ENCODE data around the gene GPA33. TPM values are rescaled to one million over a fixed set of nuclear protein-coding genes. Genes with fewer than 3 reads are reported as not detected.

GPA33 gene
- total RNA-seq, 1 donor from 2014 or later, result 0.74 TPM

- Histone ChIP-seq H3K9me3 (no peaks in the 10 kb centered on the region), H3K36me3 (no peaks in the 10 kb centered on the region), H3K27ac (no peak overlapping the region), H3K27me3 (no peaks in the 10 kb centered on the region), H3K4me3 (no peak overlapping the region), H3K4me1 (no peaks in the 10 kb centered on the region)
- no peak for DNase-seq (ENCODE audit: extremely low spot score in 2 of 2)
- TF ChIP-seq CTCF (IDR thresholded peaks at IDR 0.05), result no peak
- no peak for TF ChIP-seq POLR2A (IDR thresholded peaks at IDR 0.05)
- no peak for TF ChIP-seq POLR2AphosphoS5 (IDR thresholded peaks at IDR 0.05; ENCODE audit: insufficient read depth in 1 of 2, low read depth in 1 of 2)
- intact Hi-C loops (cut with DNase I), result no loop called here
Measured at GRCh38 chr1:167089939-167090313, 251 bp downstream of the GPA33 start.

DNA sequence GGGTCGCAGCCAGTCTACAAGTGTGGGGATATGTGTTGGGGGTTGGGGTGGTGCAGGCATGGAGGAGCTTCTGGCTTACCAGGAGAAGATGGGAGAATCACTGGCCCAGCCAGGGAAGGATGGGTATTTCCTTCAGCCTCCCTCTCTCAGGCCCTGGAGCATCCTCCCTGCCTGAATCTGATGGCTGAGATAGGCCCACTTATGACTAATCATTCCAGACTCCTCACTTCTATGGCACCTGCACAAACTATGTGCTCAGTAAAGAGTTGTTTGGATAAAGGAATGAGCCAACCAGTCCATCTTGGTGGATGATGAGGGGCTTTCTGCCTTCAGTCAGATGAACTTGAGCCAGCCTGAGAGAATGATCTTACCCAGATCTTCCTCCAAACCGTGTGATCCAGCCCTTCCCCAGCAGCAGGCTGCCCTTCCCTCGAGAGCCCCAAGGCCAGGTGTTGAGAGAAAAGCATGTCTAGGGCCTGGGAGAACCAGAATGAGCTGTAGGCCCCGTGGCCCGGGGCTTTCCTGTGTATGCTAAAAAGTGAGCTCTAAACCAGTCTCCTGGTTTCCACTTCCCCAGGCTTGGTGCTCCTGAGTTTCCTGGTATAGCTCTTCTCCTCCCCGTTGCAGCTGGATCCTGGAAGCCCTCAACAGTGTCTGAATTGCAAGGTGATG lies 1.3 kb downstream of the GPA33 start:
- no peaks in the 10 kb centered on the region for H3K4me1 ChIP-seq
- DNase-seq (ENCODE audit: extremely low spot score in 2 of 2), result no peak
- no peaks in the 10 kb centered on the region for H3K27me3 ChIP-seq
- intact Hi-C loops (cut with DNase I), result no loop called here
- no peak for TF ChIP-seq POLR2A (IDR thresholded peaks at IDR 0.05)
- TF ChIP-seq POLR2AphosphoS5 (IDR thresholded peaks at IDR 0.05; ENCODE audit: insufficient read depth in 1 of 2, low read depth in 1 of 2), result no peak
- no peak for TF ChIP-seq CTCF (IDR thresholded peaks at IDR 0.05)
- no peak overlapping the region for H3K4me3 ChIP-seq
- H3K36me3 ChIP-seq, result no peaks in the 10 kb centered on the region
- no peak overlapping the region for H3K27ac ChIP-seq
- no peaks in the 10 kb centered on the region for H3K9me3 ChIP-seq

- DNase-seq (ENCODE audit: extremely low spot score in 2 of 2), result no peak
- no peak for TF ChIP-seq POLR2AphosphoS5 (IDR thresholded peaks at IDR 0.05; ENCODE audit: insufficient read depth in 1 of 2, low read depth in 1 of 2)
- TF ChIP-seq POLR2A (IDR thresholded peaks at IDR 0.05), result no peak
- no peak for TF ChIP-seq CTCF (IDR thresholded peaks at IDR 0.05)
- no peaks in the 10 kb centered on the region for H3K27me3 ChIP-seq
- no peak overlapping the region for H3K27ac ChIP-seq
- H3K36me3 ChIP-seq, result no peaks in the 10 kb centered on the region
- intact Hi-C loops (cut with DNase I), result no loop called here
- no peaks in the 10 kb centered on the region for H3K9me3 ChIP-seq
- no peaks in the 10 kb centered on the region for H3K4me1 ChIP-seq
- no peak overlapping the region for H3K4me3 ChIP-seq
Measured at GRCh38 chr1:167086768-167087167, 3.4 kb downstream of the GPA33 start.

DNA sequence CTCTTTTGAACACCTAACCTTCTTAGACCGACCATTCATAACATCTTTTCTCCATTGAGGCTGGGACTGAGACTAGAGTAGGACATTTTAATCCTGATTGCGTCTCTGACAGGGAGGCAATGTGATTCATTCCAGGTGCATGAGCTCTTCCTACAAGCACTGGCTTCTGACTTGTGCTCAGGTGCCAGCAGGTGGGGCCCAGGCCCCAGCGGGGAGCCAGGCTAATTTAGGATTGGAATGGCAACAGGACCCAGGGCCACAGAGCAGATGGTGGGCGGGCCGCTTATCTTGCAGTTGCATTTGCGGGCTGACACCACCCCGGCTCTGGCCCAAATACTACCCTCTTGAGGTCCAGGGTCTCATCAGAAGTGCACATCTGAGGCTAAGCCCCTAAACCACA lies 4.1 kb downstream of the GPA33 start:
- Histone ChIP-seq H3K27me3 (no peaks in the 10 kb centered on the region), H3K4me3 (no peak overlapping the region), H3K4me1 (no peaks in the 10 kb centered on the region), H3K27ac (no peak overlapping the region), H3K36me3 (no peaks in the 10 kb centered on the region), H3K9me3 (no peaks in the 10 kb centered on the region)
- TF ChIP-seq POLR2A (IDR thresholded peaks at IDR 0.05), result no peak
- no peak for TF ChIP-seq POLR2AphosphoS5 (IDR thresholded peaks at IDR 0.05; ENCODE audit: insufficient read depth in 1 of 2, low read depth in 1 of 2)
- no peak for TF ChIP-seq CTCF (IDR thresholded peaks at IDR 0.05)
- intact Hi-C loops (cut with DNase I), result no loop called here
- no peak for DNase-seq (ENCODE audit: extremely low spot score in 2 of 2)

DNA sequence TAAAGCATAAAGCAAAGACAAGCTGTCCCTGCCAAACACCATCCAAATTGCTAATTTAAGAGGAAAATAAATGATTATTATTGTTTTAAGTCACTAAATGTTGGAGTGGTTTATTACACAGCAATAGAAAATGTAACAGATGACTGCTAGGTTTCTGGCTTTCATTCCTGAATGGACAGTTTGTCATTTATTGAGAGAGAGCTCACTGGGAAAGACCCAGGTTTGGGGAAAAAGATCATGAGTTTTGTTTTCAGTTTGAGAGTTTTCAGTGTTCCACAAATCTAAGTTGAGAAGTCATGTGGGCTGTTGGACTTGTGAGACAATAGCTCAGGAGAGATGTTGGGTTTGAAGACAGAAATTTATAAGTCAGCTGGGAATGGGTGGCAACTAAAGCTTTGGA lies 5.4 kb downstream of the GPA33 start:
- H3K4me3 ChIP-seq, result no peak overlapping the region

More for the DNA sequence above, 5.4 kb downstream of the GPA33 start:
- no peaks in the 10 kb centered on the region for H3K27me3 ChIP-seq
- no peak for DNase-seq (ENCODE audit: extremely low spot score in 2 of 2)
- H3K4me1 ChIP-seq, result no peaks in the 10 kb centered on the region
- H3K27ac ChIP-seq, result no peak overlapping the region
- TF ChIP-seq CTCF (IDR thresholded peaks at IDR 0.05), result no peak
- TF ChIP-seq POLR2AphosphoS5 (IDR thresholded peaks at IDR 0.05; ENCODE audit: insufficient read depth in 1 of 2, low read depth in 1 of 2), result no peak
- no peak for TF ChIP-seq POLR2A (IDR thresholded peaks at IDR 0.05)
- no peaks in the 10 kb centered on the region for H3K9me3 ChIP-seq
- intact Hi-C loops (cut with DNase I), result no loop called here
- H3K36me3 ChIP-seq, result no peaks in the 10 kb centered on the region
